ENCODE measurements around the gene BRD9. TPM values are rescaled to one million over a fixed set of nuclear protein-coding genes. Genes with fewer than 3 reads are reported as not detected.
A peak's percentile ranks its signal among the peaks of the same experiment; 100 is the strongest.
"Not testable (repeated sequence)": the region's sequence is repeated elsewhere in the genome, so short reads cannot be mapped to it uniquely, and the experiment has no call there.

The BRD9 gene
- 25.9 and 30.6 TPM in 2 replicates for total RNA-seq (2014; rRNA removed; shearing (Covaris generic))
- polyA plus RNA-seq (2016; fragmentation: Nextera tagmentation; extraction: Ambion mirVana), result 16.8 and 18.2 TPM in 2 replicates

- Histone ChIP-seq H3K27me3 (replicated peaks; ENCODE audit: insufficient read depth) (no peaks in the 10 kb centered on the region), H2AFZ (peak within 1 kb of the TSS; percentile 75), H3K9me2 (ENCODE audit: insufficient read depth) (no peaks in the 10 kb centered on the region), H3K79me2 (ENCODE audit: insufficient read depth) (peaks cover 77% of the 10 kb centered on the region), H3K4me3 (peak within 1 kb of the TSS; percentile 82), H3K9me3 (ENCODE audit: low read depth) (no peaks in the 10 kb centered on the region), H3K27ac (peak within 1 kb of the TSS; percentile 71), H3K36me3 (ENCODE audit: low read depth) (peaks cover 12% of the 10 kb centered on the region; the same call in 1 of the 2 replicates), H3F3A (ENCODE audit: insufficient read depth) (no peaks in the 10 kb centered on the region), H4K20me1 (ENCODE audit: insufficient read depth) (no peaks in the 10 kb centered on the region; the same call in 1 of the 2 replicates), H3K9ac (peak within 1 kb of the TSS; percentile 90), H3K4me1 (ENCODE audit: insufficient read depth) (peaks cover 7% of the 10 kb centered on the region; the same call in 1 of the 2 replicates), H3K4me2 (ENCODE audit: unreplicated experiment) (peak within 1 kb of the TSS; percentile 91)
- in situ Hi-C loops (cut with MboI), result no loop called here
- peak; percentile 95 for DNase-seq
- 1% methylated on average over 42 to 44 of the region's 91 CpGs for WGBS, 2 experiments (ENCODE audit: low coverage in 1 of 2, low lambda C conversion rate in 2 of 2, missing lambda C conversion rate in 2 of 2)
- TF ChIP-seq EZH2phosphoT487 (IDR thresholded peaks at IDR 0.05; ENCODE audit: insufficient read depth, low read depth) (no peak), EZH2 (IDR thresholded peaks at IDR 0.05; ENCODE audit: insufficient read depth, poor library complexity, severe bottlenecking) (no peak)
Observed at GRCh38 chr5:892394-893136, at the start of gene BRD9, which contains the start of gene TRIP13. BRD9 (minus strand) TSS chr5:892801; CDS start chr5:892657, 144 bp downstream. TRIP13 (plus strand) TSS chr5:892884; CDS start chr5:892999, 115 bp downstream.

GRCh38 chr5:940741-941140 lies 48.1 kb upstream of the BRD9 start:
- H3K27ac ChIP-seq; DNase-seq; H3K9ac ChIP-seq; H3K4me2 ChIP-seq (ENCODE audit: unreplicated experiment); H3F3A ChIP-seq (ENCODE audit: insufficient read depth); H3K9me2 ChIP-seq (ENCODE audit: insufficient read depth); H3K79me2 ChIP-seq (ENCODE audit: insufficient read depth); H3K36me3 ChIP-seq (ENCODE audit: low read depth); H3K4me1 ChIP-seq (ENCODE audit: insufficient read depth); H3K9me3 ChIP-seq (ENCODE audit: low read depth); H4K20me1 ChIP-seq (ENCODE audit: insufficient read depth); H3K4me3 ChIP-seq; H2AFZ ChIP-seq: not testable (repeated sequence)
- 73 to 75% methylated on average over 2 of the region's 2 CpGs for WGBS, 2 experiments (ENCODE audit: low coverage in 1 of 2, low lambda C conversion rate in 2 of 2, missing lambda C conversion rate in 2 of 2)
- in situ Hi-C loops (cut with MboI), result loop anchor here (10.0 to 25.0 kb wide), 2 partner anchors 194 to 697 kb away; no protein-coding TSS in a partner anchor
- peaks cover 51% of the 10 kb centered on the region for H3K27me3 ChIP-seq (replicated peaks; ENCODE audit: insufficient read depth)

- H3K9ac ChIP-seq, result no peak overlapping the region
- no peaks in the 10 kb centered on the region for H3K9me3 ChIP-seq (ENCODE audit: low read depth)
- DNase-seq, result no peak
- H2AFZ ChIP-seq, result no peak overlapping the region
- in situ Hi-C loops (cut with MboI), result loop anchor here (10.0 to 25.0 kb wide), 2 partner anchors 235 to 698 kb away; no protein-coding TSS in a partner anchor
- no peaks in the 10 kb centered on the region for H3K4me1 ChIP-seq (ENCODE audit: insufficient read depth)
- no peaks in the 10 kb centered on the region for H4K20me1 ChIP-seq (ENCODE audit: insufficient read depth)
- H3F3A ChIP-seq (ENCODE audit: insufficient read depth), result no peaks in the 10 kb centered on the region
- no peak overlapping the region for H3K4me2 ChIP-seq (ENCODE audit: unreplicated experiment)
- TF ChIP-seq EZH2 (IDR thresholded peaks at IDR 0.05; ENCODE audit: insufficient read depth, poor library complexity, severe bottlenecking) (no peak), EZH2phosphoT487 (IDR thresholded peaks at IDR 0.05; ENCODE audit: insufficient read depth, low read depth) (no peak)
- H3K36me3 ChIP-seq (ENCODE audit: low read depth), result no peaks in the 10 kb centered on the region
- H3K27ac ChIP-seq, result no peak overlapping the region
- WGBS, 2 experiments (ENCODE audit: low coverage in 1 of 2, low lambda C conversion rate in 2 of 2, missing lambda C conversion rate in 2 of 2), result 71 to 76% methylated on average over 7 of the region's 7 CpGs
- no peaks in the 10 kb centered on the region for H3K9me2 ChIP-seq (ENCODE audit: insufficient read depth)
- no peaks in the 10 kb centered on the region for H3K79me2 ChIP-seq (ENCODE audit: insufficient read depth)
- H3K27me3 ChIP-seq (replicated peaks; ENCODE audit: insufficient read depth), result peaks cover 48% of the 10 kb centered on the region
- no peak overlapping the region for H3K4me3 ChIP-seq
Observed at GRCh38 chr5:939368-939767, 46.8 kb upstream of the BRD9 start.

GRCh38 chr5:937151-937924 lies 44.7 kb upstream of the BRD9 start:
- Histone ChIP-seq H3K27ac (no peak overlapping the region), H3K27me3 (replicated peaks; ENCODE audit: insufficient read depth) (peaks cover 39% of the 10 kb centered on the region), H3K4me3 (no peak overlapping the region), H3K4me1 (ENCODE audit: insufficient read depth) (no peaks in the 10 kb centered on the region), H3K79me2 (ENCODE audit: insufficient read depth) (no peaks in the 10 kb centered on the region), H3F3A (ENCODE audit: insufficient read depth) (no peaks in the 10 kb centered on the region), H3K9ac (no peak overlapping the region), H2AFZ (no peak overlapping the region), H3K9me2 (ENCODE audit: insufficient read depth) (no peaks in the 10 kb centered on the region), H3K9me3 (ENCODE audit: low read depth) (no peaks in the 10 kb centered on the region), H3K36me3 (ENCODE audit: low read depth) (no peaks in the 10 kb centered on the region), H3K4me2 (ENCODE audit: unreplicated experiment) (no peak overlapping the region), H4K20me1 (ENCODE audit: insufficient read depth) (no peaks in the 10 kb centered on the region)
- DNase-seq, result no peak
- 75 to 79% methylated on average over 14 of the region's 14 CpGs for WGBS, 2 experiments (ENCODE audit: low coverage in 1 of 2, low lambda C conversion rate in 2 of 2, missing lambda C conversion rate in 2 of 2)
- in situ Hi-C loops (cut with MboI), result loop anchor here (10.0 to 25.0 kb wide), 2 partner anchors 237 to 700 kb away; no protein-coding TSS in a partner anchor
- no peak for TF ChIP-seq EZH2 (IDR thresholded peaks at IDR 0.05; ENCODE audit: insufficient read depth, poor library complexity, severe bottlenecking)
- no peak for TF ChIP-seq EZH2phosphoT487 (IDR thresholded peaks at IDR 0.05; ENCODE audit: insufficient read depth, low read depth)
